Liver (tissue), 9 donors: Measurements from ENCODE around the gene UBTD1. TPM values are rescaled to one million over a fixed set of nuclear protein-coding genes. Genes with fewer than 3 reads are reported as not detected.
"Not testable (repeated sequence)": the region's sequence is repeated elsewhere in the genome, so short reads cannot be mapped to it uniquely, and the experiment has no call there.

ENCODE experiments used
- DNase-seq: peaks from one replicate; pipeline ENCODE4 v3.0.0-alpha.2; 2017; ENCODE audit warnings: low spot score
- H3K27ac ChIP-seq, 2 donors: one replicate each; pipeline ENCODE4 v1.7.0; 2013; ENCODE audit warnings: inconsistent platforms in 2 of 2, low read length in 2 of 2, control low read depth in 1 of 2, low read depth in 1 of 2, mild to moderate bottlenecking in 1 of 2
- H3K27me3 ChIP-seq, 4 donors: one replicate each; pipeline versions ENCODE4 v1.6.1 to v1.7.0; 2013; ENCODE audit warnings: low read length in 3 of 4, inconsistent platforms in 1 of 4, mild to moderate bottlenecking in 1 of 4, moderate library complexity in 1 of 4; ENCODE audit not compliant: control insufficient read depth in 4 of 4, insufficient read depth in 4 of 4
- H3K36me3 ChIP-seq, 4 donors: one replicate each; pipeline versions ENCODE4 v1.6.1 to v1.7.0; 2013; ENCODE audit warnings: low read length in 3 of 4, mild to moderate bottlenecking in 3 of 4, low read depth in 1 of 4, moderate library complexity in 1 of 4; ENCODE audit not compliant: control insufficient read depth in 4 of 4, insufficient read depth in 3 of 4
- H3K4me1 ChIP-seq, 4 donors: one replicate each; pipeline versions ENCODE4 v1.6.1 to v1.7.0; 2013; ENCODE audit warnings: low read length in 3 of 4, mild to moderate bottlenecking in 3 of 4, moderate library complexity in 1 of 4; ENCODE audit not compliant: control insufficient read depth in 4 of 4, insufficient read depth in 4 of 4
- H3K4me3 ChIP-seq, 3 donors: one replicate each; pipeline versions ENCODE4 v1.6.1 to v1.7.0; 2013; ENCODE audit warnings: low read length in 3 of 3, control low read depth in 1 of 3, low read depth in 1 of 3, mild to moderate bottlenecking in 1 of 3
- H3K9ac ChIP-seq, 2 donors: one replicate each; pipeline ENCODE4 v1.7.0; 2013; ENCODE audit warnings: low read length in 2 of 2, mild to moderate bottlenecking in 2 of 2, moderate library complexity in 2 of 2, control low read depth in 1 of 2, low read depth in 1 of 2
- H3K9me3 ChIP-seq, 4 donors: one replicate each; pipeline versions ENCODE4 v1.6.1 to v1.7.0; 2013; ENCODE audit warnings: low read length in 3 of 4; ENCODE audit not compliant: control insufficient read depth in 4 of 4
- EGR1 ChIP-seq, 2 donors: IDR thresholded peaks; 2 replicates each; pipeline ENCODE4 v1.6.1; 2016 to 2018; ENCODE audit warnings: antibody characterized with exemption in 2 of 2, low read depth in 2 of 2
- FOXA2 ChIP-seq: IDR thresholded peaks from 2 replicates; pipeline ENCODE4 v1.6.1; 2016; ENCODE audit warnings: antibody characterized with exemption
- HNF4A ChIP-seq, 2 donors: conservative IDR thresholded peaks; 2 replicates each; pipeline ENCODE4 v1.6.1; 2016; ENCODE audit warnings: antibody characterized with exemption in 2 of 2, mild to moderate bottlenecking in 2 of 2
- RAD21 ChIP-seq, 2 donors: IDR thresholded peaks; 2 replicates each; pipeline ENCODE4 v1.6.1; 2016; ENCODE audit warnings: antibody characterized with exemption in 2 of 2, mild to moderate bottlenecking in 2 of 2
- RXRA ChIP-seq, 2 donors: IDR thresholded peaks; 2 replicates each; pipeline ENCODE4 v1.6.1; 2017 to 2018; ENCODE audit warnings: antibody characterized with exemption in 2 of 2, mild to moderate bottlenecking in 1 of 2
- SP1 ChIP-seq: IDR thresholded peaks from 2 replicates; pipeline ENCODE4 v1.6.1; 2018; ENCODE audit warnings: antibody characterized with exemption, mild to moderate bottlenecking
- WGBS: extraction: QIAGEN DNeasy Blood & Tissue Kit; methylation state at CpG from one replicate; pipeline ENCODE4 v1.1.7; 2013; 5-methylcytosine and 5-hydroxymethylcytosine counted together
- polyA plus RNA-seq, 2 donors: library from polyadenylated mRNA; stranded (reverse) in 1 of 2; unstranded in 1 of 2; fragments of 200-250 nt in 1 of 2; fragments of >200 nt in 1 of 2; fragmentation: Nextera tagmentation in 1 of 2; extraction: Ambion mirVana in 1 of 2; gene quantifications; one replicate each; pipeline versions ENCODE4 v1.2.1 to v1.2.3, GENCODE V29; 2013 to 2015
- total RNA-seq, 2 donors: library from RNA; depleted of rRNA; stranded (reverse); fragments of >200 nt; gene quantifications; one replicate each; pipeline ENCODE4 v1.2.3, GENCODE V29; 2014
- TF ChIP-seq, protein P1 (sequence below): fragments of 150-350 bp; IDR thresholded peaks from 2 replicates; pipeline ENCODE4 v1.5.1; 2017; ENCODE audit warnings: improper control_type of control experiment, low read depth, low read length; ENCODE audit not compliant: missing input control
- TF ChIP-seq, protein P2 (sequence below): IDR thresholded peaks from 2 replicates; pipeline ENCODE4 v1.6.1; 2016; ENCODE audit warnings: antibody characterized with exemption
- TF ChIP-seq, protein P3 (sequence below): IDR thresholded peaks from 2 replicates; pipeline ENCODE4 v1.6.1; 2016; ENCODE audit warnings: antibody characterized with exemption, mild to moderate bottlenecking
- donor health status: healthy.
- donor health status: healthy.
- donor health status: healthy.
- donor health status: healthy.
- donor health status: healthy.

Gene UBTD1
- total and polyA plus RNA-seq, 4 donors: 2.7 to 11.0 (median 9.3) TPM

DNA sequence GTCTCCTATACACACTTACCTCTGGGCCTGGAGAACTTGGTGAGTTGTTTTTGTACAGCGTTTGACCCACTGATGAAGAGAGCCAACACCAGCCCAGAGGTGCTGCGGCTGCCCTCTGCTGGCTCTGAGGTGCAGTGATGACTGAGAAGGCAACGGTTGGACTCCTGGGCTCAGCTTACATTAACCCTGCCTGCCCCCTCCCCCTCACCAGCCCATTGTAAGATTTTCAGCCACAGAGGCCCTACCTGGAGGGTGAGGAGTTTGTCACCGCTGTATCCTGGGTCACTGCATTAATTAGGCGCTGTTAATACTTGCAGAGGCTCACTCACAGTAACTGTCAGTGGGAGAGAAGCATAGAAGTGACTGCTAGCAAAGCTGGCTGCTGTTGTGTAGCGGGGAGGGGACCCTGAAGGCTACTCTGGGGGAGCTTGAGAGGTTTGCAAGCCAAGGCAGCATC is 54.9 kb downstream of the UBTD1 start:
- peak; percentile 62 for DNase-seq
- H3K27me3 ChIP-seq: no peaks in the 10 kb centered on the region
- no peaks in the 10 kb centered on the region for H3K36me3 ChIP-seq
- no peaks in the 10 kb centered on the region for H3K9me3 ChIP-seq
- no peak overlapping the region for H3K9ac ChIP-seq
- no peak overlapping the region for H3K27ac ChIP-seq
- peak; percentile 11 to 49 for TF ChIP-seq HNF4A (conservative IDR thresholded peaks at IDR 0.05)
- no peak for TF ChIP-seq EGR1 (IDR thresholded peaks at IDR 0.05; ENCODE audit: low read depth in 2 of 2)
- TF ChIP-seq, protein P1, sequence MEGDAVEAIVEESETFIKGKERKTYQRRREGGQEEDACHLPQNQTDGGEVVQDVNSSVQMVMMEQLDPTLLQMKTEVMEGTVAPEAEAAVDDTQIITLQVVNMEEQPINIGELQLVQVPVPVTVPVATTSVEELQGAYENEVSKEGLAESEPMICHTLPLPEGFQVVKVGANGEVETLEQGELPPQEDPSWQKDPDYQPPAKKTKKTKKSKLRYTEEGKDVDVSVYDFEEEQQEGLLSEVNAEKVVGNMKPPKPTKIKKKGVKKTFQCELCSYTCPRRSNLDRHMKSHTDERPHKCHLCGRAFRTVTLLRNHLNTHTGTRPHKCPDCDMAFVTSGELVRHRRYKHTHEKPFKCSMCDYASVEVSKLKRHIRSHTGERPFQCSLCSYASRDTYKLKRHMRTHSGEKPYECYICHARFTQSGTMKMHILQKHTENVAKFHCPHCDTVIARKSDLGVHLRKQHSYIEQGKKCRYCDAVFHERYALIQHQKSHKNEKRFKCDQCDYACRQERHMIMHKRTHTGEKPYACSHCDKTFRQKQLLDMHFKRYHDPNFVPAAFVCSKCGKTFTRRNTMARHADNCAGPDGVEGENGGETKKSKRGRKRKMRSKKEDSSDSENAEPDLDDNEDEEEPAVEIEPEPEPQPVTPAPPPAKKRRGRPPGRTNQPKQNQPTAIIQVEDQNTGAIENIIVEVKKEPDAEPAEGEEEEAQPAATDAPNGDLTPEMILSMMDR: peak; percentile 80
- TF ChIP-seq FOXA2: no peak
- peak; percentile 90 to 95 for TF ChIP-seq RAD21 (IDR thresholded peaks at IDR 0.05)
- H3K4me3 ChIP-seq: no peak overlapping the region
- WGBS: 18% methylated on average over 6 of the region's 6 CpGs
- H3K4me1 ChIP-seq: peaks cover 0 to 4% (median 0%) of the 10 kb centered on the region in 4 donors

DNA sequence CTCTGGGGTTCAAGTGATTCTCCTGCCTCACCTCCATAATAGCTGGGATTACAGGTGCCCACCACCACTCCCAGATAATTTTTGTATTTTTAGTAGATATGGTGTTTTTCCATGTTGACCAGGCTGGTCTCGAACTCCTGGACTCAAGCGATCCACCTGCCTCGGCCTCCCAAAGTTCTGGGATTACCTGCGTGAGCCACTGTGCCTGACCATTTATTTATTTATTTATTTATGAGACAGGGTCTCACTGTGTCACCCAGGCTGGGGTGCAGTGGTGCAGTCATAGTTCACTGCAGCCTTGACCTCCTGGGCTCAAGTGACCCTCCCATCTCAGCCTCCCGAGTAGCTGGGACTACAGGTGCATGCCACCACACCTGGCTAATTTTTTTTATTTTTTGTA is 55.6 kb downstream of the UBTD1 start:
- not testable (repeated sequence) for DNase-seq, H3K36me3 ChIP-seq
- WGBS: 96% methylated on average over 5 of the region's 5 CpGs

DNA sequence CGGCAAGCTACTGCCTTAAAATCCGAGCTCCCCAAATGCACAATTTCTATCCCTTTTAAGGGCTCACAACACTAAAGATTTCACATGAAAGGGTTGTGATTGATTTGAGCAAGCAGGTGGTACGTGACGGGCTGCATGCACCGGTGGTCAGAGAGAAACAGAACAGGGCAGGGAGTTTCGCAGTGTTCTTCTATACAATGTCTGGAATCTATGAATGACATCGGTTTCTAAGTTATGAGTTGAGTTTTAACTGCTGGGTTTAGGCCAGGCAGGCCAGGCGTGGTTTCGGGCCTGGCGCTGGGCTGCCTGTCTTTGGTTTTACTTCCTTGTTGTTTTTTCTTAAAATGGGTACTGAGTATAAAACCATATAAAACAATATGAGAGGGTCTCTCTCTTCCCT is 56.8 kb downstream of the UBTD1 start:
- H3K4me1 ChIP-seq, H3K9ac ChIP-seq, DNase-seq, H3K27ac ChIP-seq, H3K36me3 ChIP-seq, H3K4me3 ChIP-seq, H3K9me3 ChIP-seq, H3K27me3 ChIP-seq: not testable (repeated sequence)
- 97% methylated on average over 9 of the region's 10 CpGs for WGBS

More for the DNA sequence above, 55.6 kb downstream of the UBTD1 start:
- H3K27ac ChIP-seq, H3K4me1 ChIP-seq, H3K27me3 ChIP-seq, H3K9me3 ChIP-seq, H3K4me3 ChIP-seq, H3K9ac ChIP-seq: not testable (repeated sequence)

DNA sequence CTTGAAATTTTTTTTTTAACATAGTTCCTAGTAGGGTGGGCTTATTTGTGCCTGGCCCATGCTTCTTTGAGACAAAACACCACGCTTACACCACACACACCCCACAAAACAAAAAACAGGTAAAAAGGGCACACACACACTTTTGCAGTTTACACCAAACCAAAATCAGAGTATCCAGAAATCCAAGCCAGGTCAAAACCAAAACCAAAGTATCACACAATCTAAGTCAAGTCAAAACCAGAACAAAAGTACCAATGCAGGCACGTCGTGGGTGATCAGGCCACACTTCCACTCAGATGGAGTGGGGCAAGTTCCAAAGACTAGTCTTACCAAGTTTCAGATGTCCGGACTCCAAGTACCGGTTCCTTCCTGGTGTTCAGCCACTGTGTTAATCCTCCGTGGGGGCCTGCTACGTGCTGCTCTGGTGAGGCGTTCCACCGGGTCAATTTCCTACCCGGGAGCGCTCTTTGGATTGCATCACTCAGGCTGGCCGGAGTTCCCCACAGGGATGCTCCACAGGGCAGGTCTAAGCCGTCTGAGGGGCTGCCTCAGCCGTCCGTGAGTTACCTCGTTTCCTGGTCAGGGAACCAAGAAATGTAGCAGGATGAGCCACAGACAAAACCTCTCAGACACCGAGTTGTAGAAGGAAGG is 62.1 kb downstream of the UBTD1 start:
- DNase-seq: peak; percentile 52
- TF ChIP-seq RXRA (IDR thresholded peaks at IDR 0.05) (peak; percentile 25 to 58), HNF4A (conservative IDR thresholded peaks at IDR 0.05) (peak; percentile 43 to 71), SP1 (peak; percentile 52), RAD21 (IDR thresholded peaks at IDR 0.05) (peak in 1 of 2 donors; percentile 13)
- TF ChIP-seq, protein P2, sequence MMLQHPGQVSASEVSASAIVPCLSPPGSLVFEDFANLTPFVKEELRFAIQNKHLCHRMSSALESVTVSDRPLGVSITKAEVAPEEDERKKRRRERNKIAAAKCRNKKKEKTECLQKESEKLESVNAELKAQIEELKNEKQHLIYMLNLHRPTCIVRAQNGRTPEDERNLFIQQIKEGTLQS: peak; percentile 88
- TF ChIP-seq, protein P3, sequence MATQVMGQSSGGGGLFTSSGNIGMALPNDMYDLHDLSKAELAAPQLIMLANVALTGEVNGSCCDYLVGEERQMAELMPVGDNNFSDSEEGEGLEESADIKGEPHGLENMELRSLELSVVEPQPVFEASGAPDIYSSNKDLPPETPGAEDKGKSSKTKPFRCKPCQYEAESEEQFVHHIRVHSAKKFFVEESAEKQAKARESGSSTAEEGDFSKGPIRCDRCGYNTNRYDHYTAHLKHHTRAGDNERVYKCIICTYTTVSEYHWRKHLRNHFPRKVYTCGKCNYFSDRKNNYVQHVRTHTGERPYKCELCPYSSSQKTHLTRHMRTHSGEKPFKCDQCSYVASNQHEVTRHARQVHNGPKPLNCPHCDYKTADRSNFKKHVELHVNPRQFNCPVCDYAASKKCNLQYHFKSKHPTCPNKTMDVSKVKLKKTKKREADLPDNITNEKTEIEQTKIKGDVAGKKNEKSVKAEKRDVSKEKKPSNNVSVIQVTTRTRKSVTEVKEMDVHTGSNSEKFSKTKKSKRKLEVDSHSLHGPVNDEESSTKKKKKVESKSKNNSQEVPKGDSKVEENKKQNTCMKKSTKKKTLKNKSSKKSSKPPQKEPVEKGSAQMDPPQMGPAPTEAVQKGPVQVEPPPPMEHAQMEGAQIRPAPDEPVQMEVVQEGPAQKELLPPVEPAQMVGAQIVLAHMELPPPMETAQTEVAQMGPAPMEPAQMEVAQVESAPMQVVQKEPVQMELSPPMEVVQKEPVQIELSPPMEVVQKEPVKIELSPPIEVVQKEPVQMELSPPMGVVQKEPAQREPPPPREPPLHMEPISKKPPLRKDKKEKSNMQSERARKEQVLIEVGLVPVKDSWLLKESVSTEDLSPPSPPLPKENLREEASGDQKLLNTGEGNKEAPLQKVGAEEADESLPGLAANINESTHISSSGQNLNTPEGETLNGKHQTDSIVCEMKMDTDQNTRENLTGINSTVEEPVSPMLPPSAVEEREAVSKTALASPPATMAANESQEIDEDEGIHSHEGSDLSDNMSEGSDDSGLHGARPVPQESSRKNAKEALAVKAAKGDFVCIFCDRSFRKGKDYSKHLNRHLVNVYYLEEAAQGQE: peak; percentile 14
- WGBS: 26% methylated on average over 17 of the region's 17 CpGs
- not testable (repeated sequence) for H3K27me3 ChIP-seq, H3K36me3 ChIP-seq, H3K9ac ChIP-seq, H3K9me3 ChIP-seq, H3K4me1 ChIP-seq
- H3K27ac ChIP-seq: peak overlapping the region; percentile 39 to 85
- peak overlapping the region in 1 of 3 donors; percentile 53 for H3K4me3 ChIP-seq

DNA sequence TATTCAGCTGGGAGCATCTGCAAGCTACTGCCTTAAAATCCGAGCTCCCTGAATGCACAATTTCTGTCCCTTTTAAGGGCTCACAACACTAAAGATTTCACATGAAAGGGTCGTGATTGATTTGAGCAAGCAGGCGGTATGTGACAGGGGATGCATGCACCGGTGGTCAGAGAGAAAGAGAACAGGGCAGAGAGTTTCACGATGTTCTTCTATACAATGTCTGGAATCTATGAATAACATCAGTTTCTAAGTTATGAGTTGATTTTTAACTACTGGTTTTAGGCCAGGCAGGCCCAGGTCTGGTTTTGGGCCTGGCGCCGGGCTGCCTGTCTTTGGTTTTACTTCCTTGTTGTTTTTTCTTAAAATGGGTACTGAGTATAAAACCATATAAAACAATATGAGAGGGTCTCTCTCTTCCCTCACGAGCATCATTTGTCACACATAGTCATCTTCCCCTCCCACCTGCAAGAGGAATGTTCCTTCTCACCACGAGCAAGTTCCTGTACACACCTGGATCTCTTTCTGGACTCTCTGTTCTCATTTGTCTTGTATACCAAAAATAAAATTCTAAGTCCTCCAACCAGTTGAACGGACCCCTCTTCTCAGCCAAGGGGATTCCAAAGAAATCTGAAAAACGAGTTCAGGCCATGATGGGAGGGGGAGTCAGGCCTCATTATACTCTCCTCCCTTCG is 62.8 kb downstream of the UBTD1 start:
- H3K4me3 ChIP-seq, H3K9ac ChIP-seq, H3K9me3 ChIP-seq, H3K4me1 ChIP-seq, H3K27me3 ChIP-seq, DNase-seq, H3K36me3 ChIP-seq: not testable (repeated sequence)
- peak overlapping the region in 1 of 2 donors; percentile 85 for H3K27ac ChIP-seq
- 84% methylated on average over 12 of the region's 12 CpGs for WGBS
